ENCODE data around the gene AJUBA.

DNA sequence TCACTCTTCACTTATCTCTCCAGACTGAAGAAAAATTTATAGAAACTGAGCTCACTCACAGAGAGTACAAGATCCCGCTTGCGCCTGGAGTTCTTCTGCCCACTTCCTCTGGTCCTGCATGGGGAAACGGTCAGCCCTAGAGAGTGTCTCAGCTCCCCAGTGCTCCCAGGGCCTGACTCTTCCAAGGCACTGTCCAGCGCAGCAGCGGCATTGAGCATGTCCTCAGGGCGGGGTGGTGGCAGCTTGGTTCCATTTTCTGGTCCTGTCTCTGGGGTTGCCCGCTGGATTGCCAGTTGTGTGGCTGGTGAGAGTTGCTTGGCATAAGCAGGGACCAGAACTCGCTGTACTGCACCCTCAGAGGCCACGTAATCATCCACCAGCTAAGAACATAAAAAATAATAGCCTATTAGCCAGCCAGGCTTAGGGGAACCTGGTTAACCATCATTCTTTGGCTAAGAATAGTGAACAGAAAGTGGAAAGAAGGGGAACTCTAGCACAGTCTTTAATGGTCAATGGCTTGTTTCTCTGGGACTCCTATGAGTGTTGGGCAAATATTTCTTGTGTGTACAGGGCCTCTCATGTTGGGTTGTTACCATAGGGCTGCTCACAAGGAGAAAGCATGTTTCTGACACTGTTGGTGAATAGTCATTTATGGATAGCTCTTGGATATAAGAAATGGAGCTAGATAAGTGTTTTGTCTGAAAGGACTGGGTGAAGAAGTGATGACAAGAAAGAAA, 13.7 kb upstream of the AJUBA start:
- TF ChIP-seq, protein P1, sequence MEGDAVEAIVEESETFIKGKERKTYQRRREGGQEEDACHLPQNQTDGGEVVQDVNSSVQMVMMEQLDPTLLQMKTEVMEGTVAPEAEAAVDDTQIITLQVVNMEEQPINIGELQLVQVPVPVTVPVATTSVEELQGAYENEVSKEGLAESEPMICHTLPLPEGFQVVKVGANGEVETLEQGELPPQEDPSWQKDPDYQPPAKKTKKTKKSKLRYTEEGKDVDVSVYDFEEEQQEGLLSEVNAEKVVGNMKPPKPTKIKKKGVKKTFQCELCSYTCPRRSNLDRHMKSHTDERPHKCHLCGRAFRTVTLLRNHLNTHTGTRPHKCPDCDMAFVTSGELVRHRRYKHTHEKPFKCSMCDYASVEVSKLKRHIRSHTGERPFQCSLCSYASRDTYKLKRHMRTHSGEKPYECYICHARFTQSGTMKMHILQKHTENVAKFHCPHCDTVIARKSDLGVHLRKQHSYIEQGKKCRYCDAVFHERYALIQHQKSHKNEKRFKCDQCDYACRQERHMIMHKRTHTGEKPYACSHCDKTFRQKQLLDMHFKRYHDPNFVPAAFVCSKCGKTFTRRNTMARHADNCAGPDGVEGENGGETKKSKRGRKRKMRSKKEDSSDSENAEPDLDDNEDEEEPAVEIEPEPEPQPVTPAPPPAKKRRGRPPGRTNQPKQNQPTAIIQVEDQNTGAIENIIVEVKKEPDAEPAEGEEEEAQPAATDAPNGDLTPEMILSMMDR (IDR thresholded peaks at IDR 0.05), result no peak
- no peak for TF ChIP-seq POLR2A (IDR thresholded peaks at IDR 0.05)
